ENCODE data around the gene CDH24. TPM values are rescaled to one million over a fixed set of nuclear protein-coding genes. Genes with fewer than 3 reads are reported as not detected.

Gene CDH24
- total RNA-seq, 6 experiments from 2014 or later: 0.26 to 0.74 (median 0.54) TPM

DNA sequence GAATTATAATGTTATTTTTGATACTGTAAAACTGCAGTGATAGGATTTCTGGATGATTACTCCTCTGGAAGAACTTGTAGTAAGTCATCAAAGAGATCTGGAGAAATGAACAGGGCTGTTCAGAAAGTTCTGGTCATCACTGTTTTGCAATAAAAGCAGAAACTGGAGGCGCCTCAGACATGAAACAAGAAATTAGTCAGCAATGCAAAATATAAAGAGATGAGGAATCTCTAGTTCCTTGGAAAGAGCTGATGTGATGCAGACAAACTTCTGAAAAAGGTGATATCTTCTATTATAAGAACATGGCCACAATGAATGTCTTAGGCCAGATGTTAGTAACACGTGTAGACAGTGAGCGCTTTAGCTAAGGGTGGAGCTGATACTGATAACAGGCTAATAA lies 28.1 kb upstream of the CDH24 start:
- intact Hi-C loops (cut with DNase I): no loop called here
- H3K36me3 ChIP-seq: peaks cover 21 to 91% (median 40%) of the 10 kb centered on the region in 4 donors
- no peaks in the 10 kb centered on the region for H3K27me3 ChIP-seq
- WGBS (ENCODE audit: insufficient coverage, low coverage, low lambda C conversion rate, missing lambda C conversion rate): 70% methylated on average over 3 of the region's 3 CpGs
- ATAC-seq: no peak
- no peaks in the 10 kb centered on the region for H3K9me3 ChIP-seq
- H3K27ac ChIP-seq: no peak overlapping the region
- TF ChIP-seq, protein P1, sequence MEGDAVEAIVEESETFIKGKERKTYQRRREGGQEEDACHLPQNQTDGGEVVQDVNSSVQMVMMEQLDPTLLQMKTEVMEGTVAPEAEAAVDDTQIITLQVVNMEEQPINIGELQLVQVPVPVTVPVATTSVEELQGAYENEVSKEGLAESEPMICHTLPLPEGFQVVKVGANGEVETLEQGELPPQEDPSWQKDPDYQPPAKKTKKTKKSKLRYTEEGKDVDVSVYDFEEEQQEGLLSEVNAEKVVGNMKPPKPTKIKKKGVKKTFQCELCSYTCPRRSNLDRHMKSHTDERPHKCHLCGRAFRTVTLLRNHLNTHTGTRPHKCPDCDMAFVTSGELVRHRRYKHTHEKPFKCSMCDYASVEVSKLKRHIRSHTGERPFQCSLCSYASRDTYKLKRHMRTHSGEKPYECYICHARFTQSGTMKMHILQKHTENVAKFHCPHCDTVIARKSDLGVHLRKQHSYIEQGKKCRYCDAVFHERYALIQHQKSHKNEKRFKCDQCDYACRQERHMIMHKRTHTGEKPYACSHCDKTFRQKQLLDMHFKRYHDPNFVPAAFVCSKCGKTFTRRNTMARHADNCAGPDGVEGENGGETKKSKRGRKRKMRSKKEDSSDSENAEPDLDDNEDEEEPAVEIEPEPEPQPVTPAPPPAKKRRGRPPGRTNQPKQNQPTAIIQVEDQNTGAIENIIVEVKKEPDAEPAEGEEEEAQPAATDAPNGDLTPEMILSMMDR (IDR thresholded peaks at IDR 0.05): no peak
- no peak for TF ChIP-seq POLR2A (IDR thresholded peaks at IDR 0.05)
- no peak overlapping the region for H3K4me3 ChIP-seq
- no peak for DNase-seq
- H3K4me1 ChIP-seq: no peaks in the 10 kb centered on the region

GRCh38 chr14:23080474-23080873 lies 23.2 kb upstream of the CDH24 start:
- Histone ChIP-seq H3K9me3 (no peaks in the 10 kb centered on the region), H3K36me3 (peaks cover 8 to 90% (median 49%) of the 10 kb centered on the region in 4 donors), H3K27me3 (no peaks in the 10 kb centered on the region), H3K4me1 (peaks cover 0 to 13% (median 4%) of the 10 kb centered on the region in 4 donors), H3K27ac (no peak overlapping the region), H3K4me3 (no peak overlapping the region)
- TF ChIP-seq, protein P1 (IDR thresholded peaks at IDR 0.05): no peak
- no peak for TF ChIP-seq POLR2A (IDR thresholded peaks at IDR 0.05)
- no peak for DNase-seq
- ATAC-seq: no peak
- WGBS (ENCODE audit: insufficient coverage, low coverage, low lambda C conversion rate, missing lambda C conversion rate): 55% methylated on average over 1 of the region's 1 CpG
- intact Hi-C loops (cut with DNase I): no loop called here

DNA sequence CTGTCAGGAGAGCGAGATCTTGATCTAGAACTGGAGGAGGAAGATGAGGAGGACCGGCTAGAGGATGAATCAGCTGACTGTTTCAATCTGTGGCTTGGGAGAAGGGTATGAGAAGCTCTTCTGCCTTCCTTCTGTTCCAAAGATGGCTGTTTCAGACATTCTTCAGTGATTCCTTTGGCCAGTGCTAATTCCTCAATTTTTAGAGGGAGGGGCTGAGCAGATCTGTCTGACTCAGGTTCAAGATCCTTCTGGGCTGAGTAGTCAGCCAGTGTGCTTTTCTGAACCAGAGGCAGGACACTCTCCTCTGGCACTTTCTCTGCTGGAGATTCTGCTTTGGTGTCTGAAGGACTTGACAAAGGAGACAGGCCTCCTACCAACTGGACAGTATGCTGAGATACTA lies 22.4 kb upstream of the CDH24 start:
- DNase-seq: no peak
- intact Hi-C loops (cut with DNase I): no loop called here
- Histone ChIP-seq H3K36me3 (peaks cover 8 to 90% (median 44%) of the 10 kb centered on the region in 4 donors), H3K4me1 (peaks cover 0 to 13% (median 4%) of the 10 kb centered on the region in 4 donors), H3K27me3 (no peaks in the 10 kb centered on the region), H3K27ac (peak overlapping the region in 2 of 3 donors; percentile 13 to 66), H3K9me3 (no peaks in the 10 kb centered on the region), H3K4me3 (no peak overlapping the region)
- TF ChIP-seq, protein P1 (IDR thresholded peaks at IDR 0.05): no peak
- TF ChIP-seq POLR2A (IDR thresholded peaks at IDR 0.05): no peak
- 80% methylated on average over 2 of the region's 2 CpGs for WGBS (ENCODE audit: insufficient coverage, low coverage, low lambda C conversion rate, missing lambda C conversion rate)
- ATAC-seq: no peak

- WGBS (ENCODE audit: insufficient coverage, low coverage, low lambda C conversion rate, missing lambda C conversion rate): 0% methylated on average over 2 of the region's 2 CpGs
- Histone ChIP-seq H3K9me3 (no peaks in the 10 kb centered on the region), H3K4me1 (peaks cover 0 to 13% (median 4%) of the 10 kb centered on the region in 4 donors), H3K36me3 (peaks cover 8 to 90% (median 43%) of the 10 kb centered on the region in 4 donors), H3K4me3 (no peak overlapping the region), H3K27ac (peak overlapping the region; percentile 28 to 66 (median 49)), H3K27me3 (no peaks in the 10 kb centered on the region)
- ATAC-seq (peak; percentile 82 to 97 (median 94)), DNase-seq (peak; percentile 68 to 78 (median 76))
- intact Hi-C loops (cut with DNase I): no loop called here
- no peak for TF ChIP-seq POLR2A (IDR thresholded peaks at IDR 0.05)
Observed at GRCh38 chr14:23078692-23079116, 21.4 kb upstream of the CDH24 start.

- 69% methylated on average over 5 of the region's 5 CpGs for WGBS (ENCODE audit: insufficient coverage, low coverage, low lambda C conversion rate, missing lambda C conversion rate)
- ATAC-seq: no peak
Observed at GRCh38 chr14:23077962-23078361, 20.6 kb upstream of the CDH24 start.

More at GRCh38 chr14:23077962-23078361, 20.6 kb upstream of the CDH24 start:
- H3K4me3 ChIP-seq: no peak overlapping the region
- no peaks in the 10 kb centered on the region for H3K9me3 ChIP-seq
- H3K27ac ChIP-seq: peak overlapping the region in 2 of 3 donors; percentile 40 to 49
- DNase-seq: no peak
- peaks cover 8 to 91% (median 45%) of the 10 kb centered on the region in 4 donors for H3K36me3 ChIP-seq
- no peaks in the 10 kb centered on the region for H3K27me3 ChIP-seq
- H3K4me1 ChIP-seq: peaks cover 0 to 13% (median 4%) of the 10 kb centered on the region in 4 donors
- TF ChIP-seq, protein P1 (IDR thresholded peaks at IDR 0.05): no peak
- no peak for TF ChIP-seq POLR2A (IDR thresholded peaks at IDR 0.05)
- intact Hi-C loops (cut with DNase I): no loop called here

Data from right lobe of liver (tissue), 6 donors.